ENCODE results near the gene DLG2.

- no peak for TF ChIP-seq POLR2AphosphoS5 (IDR thresholded peaks at IDR 0.05; ENCODE audit: low read depth, low read length)
- TF ChIP-seq FOXP2 (optimal IDR thresholded peaks at IDR 0.05; ENCODE audit: borderline replicate concordance, extremely low read depth, extremely low read length, insufficient read depth), result no peak
- TF ChIP-seq SIN3A (IDR thresholded peaks at IDR 0.05; ENCODE audit: borderline replicate concordance, insufficient read depth, low read length), result no peak
Observed at GRCh38 chr11:85602526-85603213, 24.5 kb downstream of the DLG2 start.
